H1 (cell line): ENCODE data around the gene CD248. TPM values are rescaled to one million over a fixed set of nuclear protein-coding genes. Genes with fewer than 3 reads are reported as not detected.

Experiments used
- CTCF ChIA-PET: fragments of 300-600 bp; sonication (Branson Sonifier 250); formaldehyde crosslinking; loops from one replicate; lab custom pipeline; 2021; ENCODE audit not compliant: partially characterized antibody; lab: Charles Lee
- POLR2A ChIA-PET: fragments of 300-600 bp; sonication (Branson Sonifier 250); formaldehyde crosslinking; loops from one replicate; lab custom pipeline; 2021; ENCODE audit warnings: inconsistent platforms; ENCODE audit not compliant: partially characterized antibody; lab: Charles Lee
- DNase-seq, 2 experiments: peaks; one replicate each; pipeline versions ENCODE4 v3.0.0 to v3.0.0-alpha.2; 2010 to 2022; ENCODE audit warnings: low spot score in 2 of 2, low read depth in 1 of 2, mixed read lengths in 1 of 2
- FAIRE-seq: peaks from 2 replicates; lab custom pipeline; 2011; peaks lifted over from hg19 to GRCh38; lab: Jason Lieb, UNC
- H2AFZ ChIP-seq: 2 replicates; pipeline ENCODE4 v1.8.1; 2012; ENCODE audit warnings: low read length, inconsistent platforms
- H2AK5ac ChIP-seq: 2 replicates; pipeline ENCODE4 v1.6.1; 2013; ENCODE audit warnings: low read depth, low read length
- H2BK120ac ChIP-seq: replicated peaks from 2 replicates; pipeline ENCODE3; 2013; ENCODE audit warnings: low read depth, low read length, inconsistent platforms
- H2BK12ac ChIP-seq: 2 replicates; pipeline ENCODE4 v1.6.1; 2013; ENCODE audit warnings: low read depth, low read length
- H2BK15ac ChIP-seq: 2 replicates; pipeline ENCODE4 v1.6.1; 2013; ENCODE audit warnings: low read length
- H2BK20ac ChIP-seq: 2 replicates; pipeline ENCODE4 v1.6.1; 2013; ENCODE audit warnings: low read length
- H2BK5ac ChIP-seq: 2 replicates; pipeline ENCODE4 v1.6.1; 2013; ENCODE audit warnings: low read depth, low read length
- H3K14ac ChIP-seq: 2 replicates; pipeline ENCODE4 v1.6.1; 2013; ENCODE audit warnings: inconsistent platforms; ENCODE audit not compliant: insufficient read length
- H3K18ac ChIP-seq: 2 replicates; pipeline ENCODE4 v1.6.1; 2013; ENCODE audit warnings: low read length; ENCODE audit errors: extremely low read depth
- H3K23ac ChIP-seq: 2 replicates; pipeline ENCODE4 v1.6.1; 2013; ENCODE audit warnings: inconsistent platforms; ENCODE audit not compliant: insufficient read length
- H3K23me2 ChIP-seq: 2 replicates; pipeline ENCODE4 v1.6.1; 2013; ENCODE audit warnings: low read depth, low read length
- H3K27ac ChIP-seq: 2 replicates; pipeline ENCODE4 v1.6.1; 2011; ENCODE audit warnings: low read depth, low read length, inconsistent platforms
- H3K27me3 ChIP-seq, 4 experiments: replicated peaks in 1 of 4; 1 replicate in 1 of 4; 2 replicates in 3 of 4; pipeline versions ENCODE4 v1.6.1 to v1.8.1; 2011 to 2013; ENCODE audit warnings: low read length in 3 of 4, mild to moderate bottlenecking in 3 of 4, inconsistent platforms in 2 of 4, mixed read lengths in 2 of 4, moderate library complexity in 1 of 4; ENCODE audit not compliant: control insufficient read depth in 3 of 4, insufficient read depth in 3 of 4; ENCODE audit errors: extremely low read depth in 1 of 4
- H3K36me3 ChIP-seq, 4 experiments: 2 replicates each; pipeline versions ENCODE4 v1.6.1 to v1.8.1; 2011 to 2013; ENCODE audit warnings: mild to moderate bottlenecking in 4 of 4, low read length in 3 of 4, moderate library complexity in 2 of 4, control low read depth in 1 of 4, inconsistent platforms in 1 of 4; ENCODE audit not compliant: insufficient read depth in 4 of 4, control insufficient read depth in 2 of 4
- H3K4ac ChIP-seq: replicated peaks from 2 replicates; pipeline ENCODE3; 2013; ENCODE audit warnings: low read length, low read depth, mixed read lengths, inconsistent platforms; ENCODE audit not compliant: insufficient read length
- H3K4me1 ChIP-seq, 4 experiments: replicated peaks in 1 of 4; 1 replicate in 1 of 4; 2 replicates in 3 of 4; pipeline versions ENCODE4 v1.6.1 to v1.8.1; 2011 to 2013; ENCODE audit warnings: low read length in 3 of 4, inconsistent platforms in 2 of 4, mixed read lengths in 1 of 4; ENCODE audit not compliant: insufficient read depth in 4 of 4, control insufficient read depth in 3 of 4
- H3K4me2 ChIP-seq, 2 experiments: 2 replicates each; pipeline versions ENCODE4 v1.6.1 to v1.8.1; 2011 to 2013; ENCODE audit warnings: low read depth in 2 of 2, low read length in 2 of 2, control low read depth in 1 of 2, inconsistent platforms in 1 of 2, mild to moderate bottlenecking in 1 of 2; ENCODE audit not compliant: insufficient read depth in 1 of 2
- H3K4me3 ChIP-seq, 4 experiments: fragments of 200-600, 300-600 bp in 1 of 4; sonication (generic), shearing (Covaris generic), sonication (Bioruptor Twin) in 1 of 4; 2 replicates each; pipeline versions ENCODE4 v1.5.1 to v1.8.1; 2011 to 2016; ENCODE audit warnings: low read length in 4 of 4, low read depth in 3 of 4, control low read depth in 2 of 4, inconsistent platforms in 2 of 4, mild to moderate bottlenecking in 2 of 4, mixed read lengths in 1 of 4, moderate library complexity in 1 of 4; ENCODE audit not compliant: insufficient read depth in 2 of 4; ENCODE audit errors: extremely low read depth in 1 of 4
- H3K56ac ChIP-seq: replicated peaks from 2 replicates; pipeline ENCODE3; 2013; ENCODE audit warnings: low read depth, mild to moderate bottlenecking, mixed read lengths, low read length, inconsistent platforms; ENCODE audit not compliant: insufficient read length
- H3K79me1 ChIP-seq: 2 replicates; pipeline ENCODE4 v1.6.1; 2013; ENCODE audit warnings: low read depth, low read length, control low read depth
- H3K79me2 ChIP-seq, 2 experiments: 2 replicates each; pipeline versions ENCODE4 v1.6.1 to v1.8.1; 2012 to 2013; ENCODE audit warnings: low read length in 2 of 2, mild to moderate bottlenecking in 2 of 2, inconsistent platforms in 1 of 2; ENCODE audit not compliant: insufficient read depth in 2 of 2, control insufficient read depth in 1 of 2
- H3K9ac ChIP-seq, 4 experiments: replicated peaks in 1 of 4; 1 replicate in 1 of 4; 2 replicates in 3 of 4; pipeline versions ENCODE4 v1.6.1 to v1.8.1; 2011 to 2013; ENCODE audit warnings: low read depth in 3 of 4, low read length in 3 of 4, control low read depth in 2 of 4, mild to moderate bottlenecking in 2 of 4, moderate library complexity in 2 of 4, inconsistent platforms in 1 of 4; ENCODE audit errors: extremely low read depth in 1 of 4
- H3K9me3 ChIP-seq, 2 experiments: 2 replicates each; pipeline versions ENCODE4 v1.6.1 to v1.8.1; 2012 to 2013; ENCODE audit warnings: mild to moderate bottlenecking in 2 of 2, moderate library complexity in 2 of 2, control low read depth in 1 of 2, inconsistent platforms in 1 of 2, low read depth in 1 of 2, low read length in 1 of 2, mixed read lengths in 1 of 2; ENCODE audit not compliant: insufficient read depth in 2 of 2
- H4K20me1 ChIP-seq, 2 experiments: replicated peaks in 1 of 2; 2 replicates each; pipeline versions ENCODE3 to v1.8.1; 2011 to 2013; ENCODE audit warnings: inconsistent platforms in 2 of 2, low read length in 2 of 2, mild to moderate bottlenecking in 1 of 2; ENCODE audit not compliant: insufficient read depth in 2 of 2, control insufficient read depth in 1 of 2
- H4K5ac ChIP-seq: 2 replicates; pipeline ENCODE4 v1.6.1; 2013; ENCODE audit warnings: low read length, low read depth, mixed read lengths, inconsistent platforms; ENCODE audit not compliant: insufficient read length
- H4K8ac ChIP-seq: 2 replicates; pipeline ENCODE4 v1.8.0; 2013; ENCODE audit warnings: mild to moderate bottlenecking, moderate library complexity, low read length, inconsistent platforms; ENCODE audit not compliant: insufficient read depth; ENCODE audit errors: extremely low read depth
- H4K91ac ChIP-seq: replicated peaks from 2 replicates; pipeline ENCODE3; 2013; ENCODE audit warnings: low read length, mixed read lengths, inconsistent platforms; ENCODE audit not compliant: insufficient read length
- ATF3 ChIP-seq: IDR thresholded peaks from 2 replicates; pipeline ENCODE4 v1.6.1; 2011; ENCODE audit warnings: low read depth, mild to moderate bottlenecking, low read length; ENCODE audit not compliant: insufficient read depth
- CTBP2 ChIP-seq: IDR thresholded peaks from 2 replicates; pipeline ENCODE4 v1.7.0; 2011; ENCODE audit warnings: borderline replicate concordance, mild to moderate bottlenecking, moderate library complexity, mixed read lengths, low read length; ENCODE audit not compliant: insufficient read depth, insufficient read length
- HDAC6 ChIP-seq: IDR thresholded peaks from one replicate; pipeline ENCODE4 v1.7.1; 2012; ENCODE audit warnings: low read depth, mild to moderate bottlenecking, inconsistent platforms, low read length, moderate library complexity
- KDM1A ChIP-seq: fragments of 200-600, 300-600 bp; sonication (generic); IDR thresholded peaks from 2 replicates; pipeline ENCODE4 v1.7.1; 2016; ENCODE audit warnings: mild to moderate bottlenecking, low read length, borderline replicate concordance
- KDM5A ChIP-seq: fragments of 200-600 bp; IDR thresholded peaks from 2 replicates; pipeline ENCODE4 v1.7.1; 2012; ENCODE audit warnings: mild to moderate bottlenecking, low read length, inconsistent platforms, mixed read lengths
- POLR2A ChIP-seq, 2 experiments: IDR thresholded peaks; 1 replicate in 1 of 2; 2 replicates in 1 of 2; pipeline ENCODE4 v1.6.1; 2011; ENCODE audit warnings: low read depth in 2 of 2, low read length in 2 of 2, mild to moderate bottlenecking in 2 of 2; ENCODE audit errors: control extremely low read depth in 1 of 2
- RFX5 ChIP-seq: IDR thresholded peaks from 2 replicates; pipeline ENCODE4 v1.6.1; 2011; ENCODE audit warnings: low read depth, low read length, improper control_type of control experiment, borderline replicate concordance
- RXRA ChIP-seq: IDR thresholded peaks from 2 replicates; pipeline ENCODE4 v1.6.1; 2011; ENCODE audit warnings: low read depth, mild to moderate bottlenecking, low read length, moderate library complexity; ENCODE audit not compliant: insufficient read depth
- SIN3A ChIP-seq, 2 experiments: IDR thresholded peaks in 1 of 2; conservative IDR thresholded peaks in 1 of 2; 2 replicates each; pipeline ENCODE4 v1.6.1; 2011 to 2012; ENCODE audit warnings: low read length in 2 of 2, improper control_type of control experiment in 1 of 2, low read depth in 1 of 2, mild to moderate bottlenecking in 1 of 2
- SIRT6 ChIP-seq: IDR thresholded peaks from one replicate; pipeline ENCODE4 v1.7.1; 2012; ENCODE audit warnings: low read length, inconsistent platforms
- YY1 ChIP-seq: IDR thresholded peaks from 2 replicates; pipeline ENCODE4 v1.6.1; 2011; ENCODE audit warnings: low read depth, mild to moderate bottlenecking, low read length
- WGBS, 2 experiments: shearing (Covaris generic) in 1 of 2; methylation state at CpG; one replicate each; pipeline versions ENCODE4 v1.1.6 to v1.1.7; 2013 to 2015; ENCODE audit warnings: low lambda C conversion rate in 2 of 2, mixed read lengths in 2 of 2, inconsistent platforms in 1 of 2, low coverage in 1 of 2, missing lambda C conversion rate in 1 of 2; ENCODE audit not compliant: insufficient replicate concordance in 2 of 2, insufficient coverage in 1 of 2, insufficient read length in 1 of 2; ENCODE audit errors: extremely low coverage in 1 of 2, missing lambda C conversion rate in 1 of 2; 5-methylcytosine and 5-hydroxymethylcytosine counted together
- polyA plus RNA-seq, 7 experiments: library from polyadenylated mRNA; depleted of rRNA in 3 of 7; stranded (reverse) in 5 of 7; unstranded in 2 of 7; fragments of >200 nt in 5 of 7; fragments of 200-250 nt in 2 of 7; gene quantifications; 1 replicate in 5 of 7; 2 replicates in 1 of 7; 4 replicates in 1 of 7; pipeline versions ENCODE4 v1.2.1 to v1.2.3, GENCODE V29; 2011 to 2013; ENCODE audit warnings: missing spikeins in 2 of 7, mixed read lengths in 2 of 7
- total RNA-seq: library from RNA; stranded (reverse); fragmentation: NEBNext Ultra II Directional; extraction: Animal tissue kit (Norgen Biotek cat#: 25700); gene quantifications from 2 replicates; pipeline ENCODE4 v1.2.1, GENCODE V29; 2021

CD248 gene
- total and polyA plus RNA-seq, 2 of the 8 experiments (the other 6 are each of a cell fraction or from before 2014, with no cell fraction given): 2.7 to 3.9 TPM

DNA sequence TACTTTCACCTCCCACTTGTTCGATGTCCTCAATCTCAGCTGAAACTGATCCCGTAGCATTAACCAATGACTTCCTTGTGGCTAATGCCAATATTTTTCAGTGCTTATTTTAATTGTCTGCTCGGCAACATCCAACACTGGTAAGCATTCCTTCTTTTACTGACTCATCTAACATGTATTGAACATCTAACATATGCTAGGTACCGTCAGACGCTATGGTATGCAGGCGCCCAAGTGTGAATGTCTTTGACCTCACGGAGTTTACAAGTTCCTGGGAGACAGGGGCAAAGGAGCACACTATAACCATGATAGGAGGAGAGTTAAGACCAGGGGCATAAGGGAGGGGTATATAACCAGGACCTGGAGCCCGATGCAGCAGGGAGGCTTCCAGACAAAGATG is 26.3 kb upstream of the CD248 start:
- no peak overlapping the region for H3K9ac ChIP-seq
- peaks cover 0 to 12% (median 9%) of the 10 kb centered on the region in 4 experiments; a peak in 6 of 7 replicates for H3K4me1 ChIP-seq
- H3K18ac ChIP-seq: no peak overlapping the region
- no peak overlapping the region for H3K4me3 ChIP-seq
- no peak overlapping the region for H2BK20ac ChIP-seq
- peaks cover 0 to 2% (median 0%) of the 10 kb centered on the region in 4 experiments; a peak in 3 of 7 replicates for H3K27me3 ChIP-seq
- no peak overlapping the region for H2AFZ ChIP-seq
- no peak overlapping the region for H3K4me2 ChIP-seq
- no peak overlapping the region for H2AK5ac ChIP-seq
- H3K23ac ChIP-seq: no peak overlapping the region
- H3K79me2 ChIP-seq: peaks cover 0 to 14% of the 10 kb centered on the region in 2 experiments; a peak in 2 of 4 replicates
- POLR2A ChIA-PET: interaction anchor here (0.8 to 28.7 kb wide), 7 partner anchors 25 to 85 kb away, joined by 3 to 487 read pairs (median 5); partner anchors contain the start of gene SLC29A2
- no peaks in the 10 kb centered on the region for H3K9me3 ChIP-seq
- H3K14ac ChIP-seq: no peak overlapping the region
- no peak overlapping the region for H4K5ac ChIP-seq
- H3K36me3 ChIP-seq: peaks cover 6 to 12% (median 9%) of the 10 kb centered on the region in 4 experiments; a peak in 4 of 8 replicates
- no peak overlapping the region for H2BK15ac ChIP-seq
- no peak overlapping the region for H2BK5ac ChIP-seq
- H3K56ac ChIP-seq: no peak overlapping the region
- H3K4ac ChIP-seq: no peak overlapping the region
- CTCF ChIA-PET: interaction anchor here (1.0 to 2.5 kb wide), 7 partner anchors 22 to 121 kb away, joined by 3 to 20 read pairs (median 4); no protein-coding TSS in a partner anchor
- no peak overlapping the region for H2BK12ac ChIP-seq
- H4K20me1 ChIP-seq: peaks cover 3 to 8% of the 10 kb centered on the region in 2 experiments
- H3K27ac ChIP-seq: no peak overlapping the region
- DNase-seq (no peak), FAIRE-seq (no peak)
- no peak overlapping the region for H4K91ac ChIP-seq
- H3K23me2 ChIP-seq: peaks cover 20% of the 10 kb centered on the region
- no peak overlapping the region for H4K8ac ChIP-seq
- H2BK120ac ChIP-seq: no peak overlapping the region
- WGBS, 2 experiments: 90% methylated on average over 8 of the region's 8 CpGs; no CpG with 5 or more reads in 1 of the 2 experiments
- H3K79me1 ChIP-seq: peaks cover 3% of the 10 kb centered on the region
- no peak for TF ChIP-seq HDAC6
- no peak for TF ChIP-seq YY1
- no peak for TF ChIP-seq POLR2A (IDR thresholded peaks at IDR 0.05; ENCODE audit: control extremely low read depth in 1 of 2, low read depth in 2 of 2, low read length in 2 of 2)
- TF ChIP-seq SIRT6: no peak
- no peak for TF ChIP-seq CTBP2
- no peak for TF ChIP-seq RXRA
- TF ChIP-seq SIN3A (conservative IDR thresholded peaks at IDR 0.05 in 1 of 2, IDR thresholded peaks at IDR 0.05 in 1 of 2; ENCODE audit: low read depth in 1 of 2, low read length in 2 of 2): no peak
- TF ChIP-seq KDM5A: no peak
- TF ChIP-seq ATF3: no peak
- no peak for TF ChIP-seq KDM1A
- TF ChIP-seq RFX5: no peak
